IMR-90 (cell line): ENCODE measurements around the gene NCAPD3. TPM values are rescaled to one million over a fixed set of nuclear protein-coding genes. Genes with fewer than 3 reads are reported as not detected.

Experiments
- ATAC-seq: fragments of 200-7000 bp; cut with Tn5 transposase; 2 replicates; pipeline ENCODE4 v1.9.1; 2020; ENCODE audit warnings: low read depth, mild to moderate bottlenecking, moderate library complexity
- BruUV-seq: library from RNA; stranded (reverse); fragments of 400-500 nt; replicated peaks from 2 replicates; lab custom pipeline; 2021; lab: Mats Ljungman, UMichigan
- CTCF ChIA-PET: fragments of 300-600 bp; formaldehyde crosslinking; extraction: SDS; loops from one replicate; lab custom pipeline; 2021; ENCODE audit warnings: antibody characterized with exemption; lab: Yijun Ruan, JAX
- POLR2A ChIA-PET: fragments of 300-600 bp; sonication (Branson Sonifier 250); formaldehyde crosslinking; loops from one replicate; lab custom pipeline; 2022; ENCODE audit warnings: antibody characterized with exemption; ENCODE audit not compliant: unreplicated experiment; lab: Charles Lee
- DNase-seq: peaks from one replicate; pipeline ENCODE4 v3.0.0; 2013
- H2AFZ ChIP-seq: replicated peaks from 2 replicates; pipeline ENCODE3; 2013; ENCODE audit warnings: low read length, mild to moderate bottlenecking; ENCODE audit not compliant: poor library complexity
- H2AK5ac ChIP-seq: 2 replicates; pipeline ENCODE4 v1.6.1; 2013; ENCODE audit warnings: low read depth, low read length, inconsistent platforms
- H2AK9ac ChIP-seq: replicated peaks from 2 replicates; pipeline ENCODE3; 2013; ENCODE audit warnings: mild to moderate bottlenecking, low read depth, low read length, moderate library complexity; ENCODE audit not compliant: poor library complexity
- H2BK120ac ChIP-seq: 2 replicates; pipeline ENCODE4 v1.6.1; 2013; ENCODE audit warnings: low read depth, low read length, inconsistent platforms
- H2BK15ac ChIP-seq: 3 replicates; pipeline ENCODE4 v1.6.1; 2013; ENCODE audit warnings: low read depth, low read length, inconsistent platforms
- H2BK20ac ChIP-seq: 2 replicates; pipeline ENCODE4 v1.6.1; 2013; ENCODE audit warnings: low read depth, mild to moderate bottlenecking, inconsistent platforms, low read length, moderate library complexity
- H2BK5ac ChIP-seq: 2 replicates; pipeline ENCODE4 v1.6.1; 2013; ENCODE audit warnings: mild to moderate bottlenecking, low read depth, low read length, inconsistent platforms; ENCODE audit not compliant: poor library complexity, severe bottlenecking
- H3K14ac ChIP-seq: replicated peaks from 2 replicates; pipeline ENCODE4 v1.6.1; 2013; ENCODE audit warnings: low read depth, low read length, inconsistent platforms
- H3K18ac ChIP-seq: 2 replicates; pipeline ENCODE4 v1.6.1; 2013; ENCODE audit warnings: low read depth, low read length, control low read depth
- H3K23ac ChIP-seq: 2 replicates; pipeline ENCODE4 v1.6.1; 2013; ENCODE audit warnings: low read depth, low read length, inconsistent platforms
- H3K27ac ChIP-seq: 2 replicates; pipeline ENCODE4 v1.5.1; 2013; ENCODE audit warnings: mild to moderate bottlenecking, control low read depth, low read length; ENCODE audit not compliant: insufficient read depth
- H3K27me3 ChIP-seq: 2 replicates; pipeline ENCODE4 v1.6.1; 2013; ENCODE audit warnings: low read length; ENCODE audit not compliant: control insufficient read depth, insufficient read depth
- H3K36me3 ChIP-seq: 2 replicates; pipeline ENCODE4 v1.6.1; 2013; ENCODE audit warnings: low read length, mixed read lengths; ENCODE audit not compliant: control insufficient read depth, insufficient read depth
- H3K4ac ChIP-seq: 2 replicates; pipeline ENCODE4 v1.6.1; 2013; ENCODE audit warnings: low read depth, low read length, inconsistent platforms
- H3K4me1 ChIP-seq: 2 replicates; pipeline ENCODE4 v1.6.1; 2013; ENCODE audit warnings: low read length, mixed read lengths; ENCODE audit not compliant: control insufficient read depth, insufficient read depth
- H3K4me2 ChIP-seq: 2 replicates; pipeline ENCODE4 v1.6.1; 2013; ENCODE audit warnings: low read depth, mild to moderate bottlenecking, control low read depth, low read length, moderate library complexity
- H3K4me3 ChIP-seq: 2 replicates; pipeline ENCODE4 v1.5.1; 2013; ENCODE audit warnings: low read depth, mild to moderate bottlenecking, control low read depth, low read length, moderate library complexity; ENCODE audit not compliant: insufficient read depth
- H3K56ac ChIP-seq: 2 replicates; pipeline ENCODE4 v1.6.1; 2013; ENCODE audit warnings: low read length, inconsistent platforms; ENCODE audit not compliant: insufficient read depth; ENCODE audit errors: extremely low read depth
- H3K79me1 ChIP-seq, 2 experiments: 2 replicates each; pipeline ENCODE4 v1.6.1; 2013; ENCODE audit warnings: low read length in 2 of 2, inconsistent platforms in 1 of 2, low read depth in 1 of 2
- H3K9ac ChIP-seq: 2 replicates; pipeline ENCODE4 v1.6.1; 2013; ENCODE audit warnings: low read depth, low read length, control low read depth
- H3K9me1 ChIP-seq: 2 replicates; pipeline ENCODE4 v1.6.1; 2013; ENCODE audit warnings: low read length, inconsistent platforms; ENCODE audit not compliant: insufficient read depth
- H3K9me3 ChIP-seq: 2 replicates; pipeline ENCODE4 v1.6.1; 2013; ENCODE audit warnings: low read length; ENCODE audit not compliant: control insufficient read depth, insufficient read depth
- H4K20me1 ChIP-seq: 2 replicates; pipeline ENCODE4 v1.6.1; 2013; ENCODE audit warnings: low read length, inconsistent platforms; ENCODE audit not compliant: insufficient read depth
- H4K5ac ChIP-seq: 2 replicates; pipeline ENCODE4 v1.6.1; 2013; ENCODE audit warnings: mild to moderate bottlenecking, low read depth, low read length, control low read depth
- H4K8ac ChIP-seq, 2 experiments: 2 replicates each; pipeline ENCODE4 v1.6.1; 2013; ENCODE audit warnings: low read depth in 2 of 2, low read length in 2 of 2, control low read depth in 1 of 2, inconsistent platforms in 1 of 2
- H4K91ac ChIP-seq: 2 replicates; pipeline ENCODE4 v1.6.1; 2013; ENCODE audit warnings: low read depth, low read length, inconsistent platforms; ENCODE audit not compliant: insufficient read depth
- BHLHE40 ChIP-seq: fragments of 150-350 bp; IDR thresholded peaks from 2 replicates; pipeline ENCODE4 v1.6.1; 2016; ENCODE audit warnings: mild to moderate bottlenecking, low read depth, low read length
- CTCF ChIP-seq: conservative IDR thresholded peaks from 2 replicates; pipeline ENCODE4 v1.5.1; 2012; ENCODE audit warnings: mild to moderate bottlenecking, low read depth, low read length, improper control_type of control experiment
- FOS ChIP-seq: fragments of 150-350 bp; IDR thresholded peaks from 2 replicates; pipeline ENCODE4 v1.6.1; 2016; ENCODE audit warnings: low read depth, low read length
- MAFK ChIP-seq: IDR thresholded peaks from 2 replicates; pipeline ENCODE4 v1.6.1; 2012; ENCODE audit warnings: low read depth, low read length, improper control_type of control experiment
- NFE2L2 ChIP-seq: fragments of 150-350 bp; IDR thresholded peaks from 2 replicates; pipeline ENCODE4 v1.6.1; 2016; ENCODE audit warnings: low read depth, mild to moderate bottlenecking, low read length
- POLR2A ChIP-seq: IDR thresholded peaks from 2 replicates; pipeline ENCODE4 v1.6.1; 2012; ENCODE audit warnings: mild to moderate bottlenecking, low read depth, low read length
- RAD21 ChIP-seq: IDR thresholded peaks from 2 replicates; pipeline ENCODE4 v1.6.1; 2012; ENCODE audit warnings: low read length, improper control_type of control experiment
- RCOR1 ChIP-seq: IDR thresholded peaks from 2 replicates; pipeline ENCODE4 v1.6.1; 2012; ENCODE audit warnings: mild to moderate bottlenecking, low read length, improper control_type of control experiment; ENCODE audit not compliant: insufficient replicate concordance
- RFX5 ChIP-seq: IDR thresholded peaks from 2 replicates; pipeline ENCODE4 v1.8.0; 2012; ENCODE audit warnings: low read depth, mild to moderate bottlenecking, low read length, moderate library complexity
- SMC3 ChIP-seq: fragments of 150-350 bp; IDR thresholded peaks from 2 replicates; pipeline ENCODE4 v1.6.1; 2016; ENCODE audit warnings: low read depth, mild to moderate bottlenecking, antibody characterized with exemption, low read length, moderate library complexity
- WGBS, 2 experiments: methylation state at CpG; one replicate each; pipeline versions ENCODE4 v1.1.5 to v1.1.7; 2013; ENCODE audit warnings: missing lambda C conversion rate in 2 of 2; ENCODE audit not compliant: insufficient read length in 1 of 2; ENCODE audit errors: extremely low coverage in 2 of 2; 5-methylcytosine and 5-hydroxymethylcytosine counted together
- dilution Hi-C: fragments of 300-500 bp; cut with HindIII; formaldehyde crosslinking; loops from one replicate; pipeline ENCODE4 v1.14.3; 2018; ENCODE audit warnings: low sequenced_read_pairs; ENCODE audit not compliant: unreplicated experiment
- in situ Hi-C: fragments of 300-500 bp; cut with MboI; formaldehyde crosslinking; loops from 3 replicates; pipeline ENCODE4 v1.14.3; 2019; ENCODE audit warnings: low sequenced_read_pairs, inconsistent platforms, mixed read lengths
- intact Hi-C: fragments of 100-400 bp; cut with micrococcal nuclease; formaldehyde crosslinking; loops from 2 replicates; pipeline ENCODE4 v1.10.0; 2022
- polyA plus RNA-seq, 3 experiments: library from polyadenylated mRNA; depleted of rRNA; stranded (reverse); fragments of >200 nt; gene quantifications; 2 replicates each; pipeline ENCODE4 v1.2.3, GENCODE V29; 2012; ENCODE audit warnings: low replicate concordance in 1 of 3
- total RNA-seq: library from RNA; depleted of rRNA; stranded (reverse); fragments of >200 nt; gene quantifications from 2 replicates; pipeline ENCODE4 v1.2.3, GENCODE V29; 2012
- TF ChIP-seq, protein P1 (sequence below): fragments of 150-350 bp; IDR thresholded peaks from 2 replicates; pipeline ENCODE4 v1.6.1; 2016; ENCODE audit warnings: low read depth, mild to moderate bottlenecking, low read length, moderate library complexity, borderline replicate concordance

The NCAPD3 gene
- total and polyA plus RNA-seq, 2 of the 4 experiments (the other 2 are of a cell fraction): 18.0 to 19.2 TPM

DNA sequence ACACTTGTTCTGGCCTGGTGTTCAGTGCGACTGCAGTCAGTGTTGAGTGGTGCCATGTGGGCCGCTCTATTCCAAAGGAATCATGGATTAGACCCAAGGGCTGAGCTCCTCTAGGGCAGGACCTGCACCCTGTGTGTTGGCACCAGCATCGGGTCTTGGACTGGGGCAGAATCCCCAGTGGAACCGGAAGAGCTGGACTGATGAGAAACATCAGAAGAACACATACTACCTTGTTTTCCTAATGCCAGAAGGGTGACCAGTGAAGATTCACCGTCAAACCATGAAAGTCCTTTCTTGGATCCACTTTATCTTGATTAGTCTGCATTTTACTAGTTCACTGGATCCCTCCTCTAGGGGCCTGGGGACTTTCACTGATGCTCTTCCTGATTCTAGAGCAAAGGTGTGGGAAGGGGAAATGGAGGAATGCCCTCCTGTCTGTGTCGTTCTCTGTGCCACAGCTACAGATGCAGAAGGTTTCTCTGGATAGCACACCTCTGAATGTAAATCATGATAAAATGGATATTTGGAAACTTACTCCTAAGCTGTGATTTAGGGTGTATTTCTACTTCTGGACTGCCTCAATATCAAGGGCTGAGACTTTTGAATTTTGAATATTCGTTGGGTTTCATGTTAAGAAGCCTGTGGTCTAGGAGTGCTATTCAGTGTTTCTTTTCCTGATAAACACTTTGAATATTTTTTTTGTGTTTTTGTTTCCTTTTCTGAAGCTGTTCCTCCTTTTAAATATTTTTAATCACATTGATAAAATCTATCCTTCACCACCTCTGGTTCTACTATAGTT, 41.4 kb upstream of the NCAPD3 start (continued):
- no peak for TF ChIP-seq MAFK

DNA sequence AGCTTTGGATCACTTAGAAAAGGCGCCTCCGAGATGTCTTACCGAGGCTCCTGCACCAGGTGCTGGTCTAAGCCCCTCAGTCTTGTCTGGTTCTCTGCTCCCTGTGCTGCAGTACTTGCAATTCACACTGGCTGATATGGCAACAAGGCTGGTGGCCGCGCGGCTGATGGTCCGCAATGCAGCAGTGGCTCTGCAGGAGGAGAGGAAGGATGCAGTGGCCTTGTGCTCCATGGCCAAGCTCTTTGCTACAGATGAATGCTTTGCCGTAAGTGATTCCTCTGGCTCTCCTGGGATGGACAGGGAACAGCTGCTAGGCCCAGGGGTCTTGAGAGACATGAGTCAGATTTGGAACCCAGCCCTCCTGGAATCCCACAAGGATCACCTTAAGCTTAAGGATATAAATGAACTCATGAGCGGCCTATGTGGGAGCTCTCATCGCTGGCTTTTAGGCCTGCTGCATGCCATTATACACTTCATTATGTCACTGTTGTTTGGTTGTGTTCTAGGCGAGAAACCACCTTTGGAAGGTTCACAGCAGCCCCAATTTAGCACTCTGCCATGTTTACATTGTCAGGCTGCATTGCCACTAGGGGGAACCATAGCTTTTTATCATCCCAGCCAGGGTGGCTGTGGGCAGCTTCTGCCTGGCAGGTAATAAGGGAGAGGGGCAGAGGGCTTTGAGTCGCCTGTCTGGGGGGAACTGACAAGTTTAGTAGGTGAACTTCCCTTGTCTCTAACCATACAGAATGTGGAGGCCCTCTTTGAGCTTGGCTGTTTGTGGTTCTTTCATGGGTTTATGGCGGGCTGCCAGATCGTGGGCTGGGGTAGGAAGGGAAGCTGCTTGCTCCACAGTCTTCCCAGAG, 38.1 kb upstream of the NCAPD3 start:
- Histone ChIP-seq H3K56ac (no peak overlapping the region), H3K27ac (no peak overlapping the region), H2BK20ac (no peak overlapping the region), H2AK9ac (no peak overlapping the region), H2BK5ac (no peak overlapping the region), H3K9ac (no peak overlapping the region), H3K4me2 (no peak overlapping the region), H3K9me1 (no peaks in the 10 kb centered on the region), H2BK15ac (no peak overlapping the region), H3K4me3 (no peak overlapping the region), H2BK120ac (no peak overlapping the region), H3K4ac (no peak overlapping the region), H3K14ac (no peak overlapping the region), H4K8ac (no peak overlapping the region), H3K4me1 (peaks cover 4% of the 10 kb centered on the region), H3K27me3 (no peaks in the 10 kb centered on the region), H4K20me1 (no peaks in the 10 kb centered on the region; the same call in 1 of the 2 replicates), H3K18ac (no peak overlapping the region), H3K79me1 (no peaks in the 10 kb centered on the region), H2AFZ (peak overlapping the region; percentile 37), H3K23ac (no peak overlapping the region), H3K9me3 (no peaks in the 10 kb centered on the region), H2AK5ac (no peak overlapping the region), H3K36me3 (peaks cover 45% of the 10 kb centered on the region), H4K91ac (no peak overlapping the region), H4K5ac (no peak overlapping the region)
- dilution Hi-C loops (no loop called here), intact Hi-C loops (no loop called here), in situ Hi-C loops (no loop called here)
- POLR2A ChIA-PET: interaction anchor here (0.5 kb wide), 1 partner anchor 18 kb away, joined by 8 read pairs; no protein-coding TSS in a partner anchor
- TF ChIP-seq CTCF (peak; percentile 46), POLR2A (no peak), NFE2L2 (no peak), SMC3 (no peak), RFX5 (no peak), RAD21 (peak; percentile 36), RCOR1 (no peak), BHLHE40 (no peak), FOS (no peak)
- TF ChIP-seq, protein P1, sequence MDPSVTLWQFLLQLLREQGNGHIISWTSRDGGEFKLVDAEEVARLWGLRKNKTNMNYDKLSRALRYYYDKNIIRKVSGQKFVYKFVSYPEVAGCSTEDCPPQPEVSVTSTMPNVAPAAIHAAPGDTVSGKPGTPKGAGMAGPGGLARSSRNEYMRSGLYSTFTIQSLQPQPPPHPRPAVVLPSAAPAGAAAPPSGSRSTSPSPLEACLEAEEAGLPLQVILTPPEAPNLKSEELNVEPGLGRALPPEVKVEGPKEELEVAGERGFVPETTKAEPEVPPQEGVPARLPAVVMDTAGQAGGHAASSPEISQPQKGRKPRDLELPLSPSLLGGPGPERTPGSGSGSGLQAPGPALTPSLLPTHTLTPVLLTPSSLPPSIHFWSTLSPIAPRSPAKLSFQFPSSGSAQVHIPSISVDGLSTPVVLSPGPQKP: no peak
- DNase-seq: no peak
- CTCF ChIA-PET: interaction anchor here (0.6 to 1.3 kb wide), 7 partner anchors 9 to 607 kb away, joined by 3 to 7 read pairs (median 4); partner anchors contain the start of genes ACAD8 and THYN1
- 97% methylated on average over 3 of the region's 14 CpGs; no CpG with 5 or more reads in 1 of the 2 experiments for WGBS, 2 experiments
- BruUV-seq: no TSS peak
- peak; percentile 38; the same call in 1 of the 2 replicates for ATAC-seq
